ENCODE measurements around the gene FYN. TPM values are rescaled to one million over a fixed set of nuclear protein-coding genes. Genes with fewer than 3 reads are reported as not detected.

The FYN gene
- total and polyA plus RNA-seq, 10 of the 15 experiments (the other 5 are each of a cell fraction or from before 2014, with no cell fraction given), result 51.4 to 247 (median 138) TPM

- CTCF ChIA-PET, result interaction anchor here (0.6 to 1.3 kb wide), 2 partner anchors 13 to 32 kb away, joined by 3 to 4 read pairs; no protein-coding TSS in a partner anchor
- FAIRE-seq, result no peak
- H3K4me2 ChIP-seq (ENCODE audit: control insufficient read depth, insufficient read depth), result no peak overlapping the region
These were observed 258.2 kb downstream of the FYN start for GRCh38 chr6:111614833-111615582.

DNA sequence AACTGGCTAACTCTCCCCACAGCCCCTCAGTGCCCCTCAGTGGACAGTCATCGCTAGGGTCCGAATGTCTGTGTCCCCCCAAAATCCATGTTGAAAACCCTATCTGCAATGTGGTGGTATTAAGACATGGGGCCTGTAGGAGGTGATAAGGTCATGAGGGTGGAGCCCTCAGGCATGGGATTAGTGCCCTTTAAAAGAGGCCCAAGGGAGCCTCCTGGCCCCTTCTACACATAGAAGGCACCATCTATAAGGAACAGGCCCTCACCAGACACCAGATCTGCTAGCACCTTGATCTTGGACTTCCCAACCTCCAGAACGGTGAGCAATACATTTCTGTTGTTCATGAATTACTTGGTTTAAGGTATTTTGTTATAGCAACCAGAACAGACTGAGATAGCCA lies 260.9 kb downstream of the FYN start:
- no peaks in the 10 kb centered on the region for H3K4me1 ChIP-seq (ENCODE audit: control insufficient read depth, insufficient read depth, low read length)
- WGBS (ENCODE audit: insufficient coverage, insufficient replicate concordance, low lambda C conversion rate, missing lambda C conversion rate), result 75% methylated on average over 3 of the region's 3 CpGs
- in situ Hi-C loops (cut with MboI) (no loop called here), intact Hi-C loops (cut with micrococcal nuclease; ENCODE audit: unreplicated experiment) (no loop called here)
- no peak overlapping the region for H3K9ac ChIP-seq (ENCODE audit: control insufficient read depth, insufficient read depth, low read length)
- H3K79me2 ChIP-seq (ENCODE audit: control insufficient read depth, insufficient read depth, low read length), result no peaks in the 10 kb centered on the region
- H3K27ac ChIP-seq (ENCODE audit: control insufficient read depth, insufficient read depth), result no peak overlapping the region
- POLR2A ChIA-PET, result no interaction called here
- no peaks in the 10 kb centered on the region for H3K36me3 ChIP-seq (ENCODE audit: control insufficient read depth in 2 of 2, insufficient read depth in 2 of 2, low read length in 1 of 2)
- H3K4me3 ChIP-seq, result no peak overlapping the region
- H4K20me1 ChIP-seq (ENCODE audit: control insufficient read depth, insufficient read depth), result no peaks in the 10 kb centered on the region
- no peak overlapping the region for H3K4me2 ChIP-seq (ENCODE audit: control insufficient read depth, insufficient read depth)
- DNase-seq (ENCODE audit: low read depth, low spot score), result no peak
- SMC1A ChIA-PET (ENCODE audit: uncharacterized antibody, unreplicated experiment), result interaction anchor here (0.9 kb wide), 1 partner anchor 601 kb away, joined by 3 read pairs; no protein-coding TSS in a partner anchor
- no TSS peak for BruUV-seq (replicated peaks)
- no peaks in the 10 kb centered on the region; a peak in 1 of 4 replicates for H3K27me3 ChIP-seq (replicated peaks in 1 of 2; ENCODE audit: control insufficient read depth in 2 of 2, insufficient read depth in 2 of 2, low read length in 1 of 2)
- H2AFZ ChIP-seq (ENCODE audit: control insufficient read depth, low read depth, low read length), result no peak overlapping the region
- RAD21 ChIA-PET (ENCODE audit: unreplicated experiment), result interaction anchor here (1.8 kb wide), 1 partner anchor 354 kb away, joined by 6 read pairs; a partner anchor contains a TSS
- no peaks in the 10 kb centered on the region; the same call in 2 of the 3 replicates for H3K9me3 ChIP-seq (replicated peaks; ENCODE audit: control insufficient read depth, insufficient read depth, low read length)
- FAIRE-seq, result no peak
- ATAC-seq, result no peak
- CTCF ChIA-PET, result no interaction called here
- no peak for TF ChIP-seq TAF1 (IDR thresholded peaks at IDR 0.05; ENCODE audit: borderline replicate concordance, low read depth, low read length)
- TF ChIP-seq JUND (IDR thresholded peaks at IDR 0.05; ENCODE audit: low read depth, low read length), result no peak
- TF ChIP-seq RUNX3 (IDR thresholded peaks at IDR 0.05; ENCODE audit: low read length), result no peak
- no peak for TF ChIP-seq ELK1 (IDR thresholded peaks at IDR 0.05; ENCODE audit: low read depth, low read length)
- no peak for TF ChIP-seq SMC3 (IDR thresholded peaks at IDR 0.05; ENCODE audit: borderline replicate concordance, low read length)
- no peak for TF ChIP-seq ZNF274 (IDR thresholded peaks at IDR 0.05; ENCODE audit: insufficient read depth, insufficient read length)
- no peak for TF ChIP-seq SMAD5 (IDR thresholded peaks at IDR 0.05; ENCODE audit: low read depth)
- no peak for TF ChIP-seq SREBF2 (IDR thresholded peaks at IDR 0.05; ENCODE audit: low read length)
- TF ChIP-seq SUZ12 (IDR thresholded peaks at IDR 0.05; ENCODE audit: unreplicated experiment), result no peak
- no peak for TF ChIP-seq EED (IDR thresholded peaks at IDR 0.05; ENCODE audit: low read depth)
- TF ChIP-seq ZZZ3 (IDR thresholded peaks at IDR 0.05; ENCODE audit: control insufficient read depth, insufficient read length, low read depth), result no peak
- no peak for TF ChIP-seq CREM (IDR thresholded peaks at IDR 0.05; ENCODE audit: low read depth)
- TF ChIP-seq IKZF2 (IDR thresholded peaks at IDR 0.05), result no peak
- no peak for TF ChIP-seq TCF7 (IDR thresholded peaks at IDR 0.05; ENCODE audit: borderline replicate concordance)

More at GRCh38 chr6:111614833-111615582, 258.2 kb downstream of the FYN start:
- 41% methylated on average over 12 of the region's 12 CpGs for WGBS (ENCODE audit: insufficient coverage, insufficient replicate concordance, low lambda C conversion rate, missing lambda C conversion rate)
- POLR2A ChIA-PET, result no interaction called here
- RAD21 ChIA-PET (ENCODE audit: unreplicated experiment), result no interaction called here
- Histone ChIP-seq H3K27me3 (replicated peaks in 1 of 2; ENCODE audit: control insufficient read depth in 2 of 2, insufficient read depth in 2 of 2, low read length in 1 of 2) (no peaks in the 10 kb centered on the region; a peak in 2 of 4 replicates), H3K79me2 (ENCODE audit: control insufficient read depth, insufficient read depth, low read length) (no peaks in the 10 kb centered on the region), H3K9me3 (replicated peaks; ENCODE audit: control insufficient read depth, insufficient read depth, low read length) (no peaks in the 10 kb centered on the region; the same call in 2 of the 3 replicates), H3K27ac (ENCODE audit: control insufficient read depth, insufficient read depth) (no peak overlapping the region), H3K9ac (ENCODE audit: control insufficient read depth, insufficient read depth, low read length) (no peak overlapping the region), H4K20me1 (ENCODE audit: control insufficient read depth, insufficient read depth) (no peaks in the 10 kb centered on the region), H3K4me1 (ENCODE audit: control insufficient read depth, insufficient read depth, low read length) (no peaks in the 10 kb centered on the region), H2AFZ (ENCODE audit: control insufficient read depth, low read depth, low read length) (no peak overlapping the region), H3K4me3 (no peak overlapping the region), H3K36me3 (ENCODE audit: control insufficient read depth in 2 of 2, insufficient read depth in 2 of 2, low read length in 1 of 2) (no peaks in the 10 kb centered on the region)
- TF ChIP-seq TAF1 (IDR thresholded peaks at IDR 0.05; ENCODE audit: borderline replicate concordance, low read depth, low read length) (no peak), POLR2A (IDR thresholded peaks at IDR 0.05; ENCODE audit: low read depth, low read length) (no peak), RAD21 (IDR thresholded peaks at IDR 0.05; ENCODE audit: insufficient read depth, low read depth, low read length) (no peak), HCFC1 (IDR thresholded peaks at IDR 0.05; ENCODE audit: low read length) (no peak), ZZZ3 (IDR thresholded peaks at IDR 0.05; ENCODE audit: control insufficient read depth, insufficient read length, low read depth) (no peak), NR2C2 (IDR thresholded peaks at IDR 0.05; ENCODE audit: borderline replicate concordance, control insufficient read depth, insufficient read length, low read depth) (no peak), BMI1 (IDR thresholded peaks at IDR 0.05; ENCODE audit: borderline replicate concordance) (no peak), NR2F1 (conservative IDR thresholded peaks at IDR 0.05) (no peak)
- no peak for DNase-seq (ENCODE audit: low read depth, low spot score)
- SMC1A ChIA-PET (ENCODE audit: uncharacterized antibody, unreplicated experiment), result interaction anchor here (0.8 to 1.5 kb wide), 2 partner anchors 13 to 406 kb away, joined by 3 to 4 read pairs; no protein-coding TSS in a partner anchor
- intact Hi-C loops (cut with micrococcal nuclease; ENCODE audit: unreplicated experiment) (no loop called here), in situ Hi-C loops (cut with MboI) (no loop called here)
- ATAC-seq, result peak; percentile 48; the same call in 1 of the 3 replicates
- BruUV-seq (replicated peaks), result no TSS peak
